Lower lobe of right lung (tissue), 2 donors: ENCODE measurements around the gene SH3RF1. TPM values are rescaled to one million over a fixed set of nuclear protein-coding genes. Genes with fewer than 3 reads are reported as not detected.
A peak's percentile ranks its signal among the peaks of the same experiment; 100 is the strongest.

Experiments
- ATAC-seq, 2 donors: fragments of 200-7000 bp; cut with Tn5 transposase; one replicate each; pipeline ENCODE4 v1.9.1; 2020 to 2022; ENCODE audit warnings: mild to moderate bottlenecking in 2 of 2, moderate library complexity in 2 of 2
- DNase-seq: peaks from one replicate; pipeline ENCODE4 v3.0.0-alpha.2; 2020
- H3K27ac ChIP-seq: fragments of 200-600 bp; one replicate; pipeline ENCODE4 v1.8.0; 2022
- H3K27me3 ChIP-seq: fragments of 200-600 bp; one replicate; pipeline ENCODE4 v1.8.0; 2022; ENCODE audit warnings: low read depth
- H3K36me3 ChIP-seq: fragments of 200-600 bp; one replicate; pipeline ENCODE4 v1.8.0; 2022; ENCODE audit warnings: mild to moderate bottlenecking
- H3K4me1 ChIP-seq: fragments of 200-600 bp; one replicate; pipeline ENCODE4 v1.8.0; 2022
- H3K4me3 ChIP-seq: fragments of 200-600 bp; one replicate; pipeline ENCODE4 v1.8.0; 2022; ENCODE audit warnings: mild to moderate bottlenecking
- H3K9me3 ChIP-seq: fragments of 200-600 bp; one replicate; pipeline ENCODE4 v1.8.0; 2022
- CTCF ChIP-seq: fragments of 200-600 bp; IDR thresholded peaks from one replicate; pipeline ENCODE4 v1.8.0; 2022; ENCODE audit warnings: antibody characterized with exemption, mild to moderate bottlenecking
- intact Hi-C: fragments of 100-400 bp; cut with DNase I; formaldehyde crosslinking; loops from one replicate; pipeline ENCODE4 v1.11.0; 2022
- total RNA-seq: library from RNA; stranded (reverse); fragmentation: NEBNext Ultra II Directional; extraction: Animal tissue kit (Norgen Biotek cat#: 25700); gene quantifications from one replicate; pipeline ENCODE4 v1.2.1, GENCODE V29; 2021
- donor health status: DM: no; HTN: yes; CAD: no; lungs with severe emphysema.

The SH3RF1 gene
- total RNA-seq, 1 donor from 2014 or later, result 34.2 TPM

GRCh38 chr4:169117591-169118081 is 153.1 kb downstream of the SH3RF1 start:
- intact Hi-C loops, result no loop called here
- peaks cover 70% of the 10 kb centered on the region for H3K36me3 ChIP-seq
- no peaks in the 10 kb centered on the region for H3K27me3 ChIP-seq
- TF ChIP-seq CTCF, result no peak
- no peak overlapping the region for H3K27ac ChIP-seq
- H3K4me1 ChIP-seq, result no peaks in the 10 kb centered on the region
- ATAC-seq (no peak), DNase-seq (no peak)
- H3K9me3 ChIP-seq, result no peaks in the 10 kb centered on the region
- H3K4me3 ChIP-seq, result no peak overlapping the region

DNA sequence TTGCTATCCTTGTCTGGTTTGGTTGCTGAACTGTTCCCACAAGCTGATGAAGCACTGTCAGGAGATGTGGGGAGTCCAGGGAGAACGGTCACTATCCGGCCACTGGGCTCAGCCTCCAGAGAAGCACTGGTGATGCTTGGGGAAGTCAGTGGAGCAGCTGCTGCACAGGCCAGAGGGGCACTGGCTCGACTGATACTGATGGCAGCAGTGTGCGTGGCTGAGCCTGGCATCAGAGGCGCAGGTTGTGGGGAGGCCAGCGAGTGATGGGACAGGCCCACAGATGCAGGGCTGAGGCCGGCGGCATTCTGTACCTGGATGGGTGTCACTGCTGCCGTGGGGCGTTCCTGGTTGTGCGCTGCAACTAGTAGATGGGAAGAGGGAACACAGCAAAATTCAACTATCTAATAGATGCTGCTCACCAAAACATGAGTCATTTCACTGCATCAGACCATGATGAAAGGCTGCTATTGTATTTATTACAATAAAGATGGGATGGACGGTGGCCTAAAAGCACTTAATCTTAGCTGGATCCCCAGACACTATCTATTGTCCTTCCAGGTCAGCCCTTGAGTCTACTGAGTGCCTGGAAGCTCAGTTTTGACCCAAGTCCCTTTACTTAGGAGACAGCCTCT is 154.4 kb downstream of the SH3RF1 start:
- ATAC-seq, result peak; percentile 26 to 48
- no peak for TF ChIP-seq CTCF
- Histone ChIP-seq H3K27me3 (no peaks in the 10 kb centered on the region), H3K4me1 (no peaks in the 10 kb centered on the region), H3K4me3 (no peak overlapping the region), H3K27ac (no peak overlapping the region), H3K36me3 (peaks cover 74% of the 10 kb centered on the region), H3K9me3 (no peaks in the 10 kb centered on the region)
- intact Hi-C loops, result no loop called here
- peak; percentile 40 for DNase-seq

DNA sequence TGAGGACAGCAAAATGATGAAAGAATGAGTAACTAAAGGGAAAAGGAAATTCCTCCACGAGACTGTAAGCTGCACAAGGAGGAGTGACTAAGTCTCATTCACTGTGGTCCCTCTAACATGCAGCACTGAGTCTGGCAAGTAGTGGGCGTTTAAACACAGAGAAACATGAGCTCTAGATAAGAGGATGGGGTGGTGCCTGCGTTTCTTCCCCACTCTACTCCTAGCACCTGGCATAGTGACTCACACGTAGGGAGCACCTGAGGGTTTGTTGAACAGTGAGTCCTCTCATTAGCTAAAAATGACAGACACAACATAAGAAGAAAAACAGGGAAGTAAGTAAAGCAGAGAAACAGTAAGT is 154.9 kb downstream of the SH3RF1 start:
- Histone ChIP-seq H3K4me3 (no peak overlapping the region), H3K27me3 (no peaks in the 10 kb centered on the region), H3K27ac (no peak overlapping the region), H3K9me3 (no peaks in the 10 kb centered on the region), H3K36me3 (peaks cover 68% of the 10 kb centered on the region), H3K4me1 (no peaks in the 10 kb centered on the region)
- intact Hi-C loops, result no loop called here
- peak; percentile 49 for DNase-seq
- TF ChIP-seq CTCF, result no peak
- ATAC-seq, result peak; percentile 96 to 97

GRCh38 chr4:169115144-169115896 is 155.4 kb downstream of the SH3RF1 start:
- no peaks in the 10 kb centered on the region for H3K9me3 ChIP-seq
- H3K27me3 ChIP-seq, result no peaks in the 10 kb centered on the region
- TF ChIP-seq CTCF, result no peak
- ATAC-seq (no peak), DNase-seq (no peak)
- no peaks in the 10 kb centered on the region for H3K4me1 ChIP-seq
- no peak overlapping the region for H3K4me3 ChIP-seq
- intact Hi-C loops, result no loop called here
- peaks cover 67% of the 10 kb centered on the region for H3K36me3 ChIP-seq
- H3K27ac ChIP-seq, result no peak overlapping the region

DNA sequence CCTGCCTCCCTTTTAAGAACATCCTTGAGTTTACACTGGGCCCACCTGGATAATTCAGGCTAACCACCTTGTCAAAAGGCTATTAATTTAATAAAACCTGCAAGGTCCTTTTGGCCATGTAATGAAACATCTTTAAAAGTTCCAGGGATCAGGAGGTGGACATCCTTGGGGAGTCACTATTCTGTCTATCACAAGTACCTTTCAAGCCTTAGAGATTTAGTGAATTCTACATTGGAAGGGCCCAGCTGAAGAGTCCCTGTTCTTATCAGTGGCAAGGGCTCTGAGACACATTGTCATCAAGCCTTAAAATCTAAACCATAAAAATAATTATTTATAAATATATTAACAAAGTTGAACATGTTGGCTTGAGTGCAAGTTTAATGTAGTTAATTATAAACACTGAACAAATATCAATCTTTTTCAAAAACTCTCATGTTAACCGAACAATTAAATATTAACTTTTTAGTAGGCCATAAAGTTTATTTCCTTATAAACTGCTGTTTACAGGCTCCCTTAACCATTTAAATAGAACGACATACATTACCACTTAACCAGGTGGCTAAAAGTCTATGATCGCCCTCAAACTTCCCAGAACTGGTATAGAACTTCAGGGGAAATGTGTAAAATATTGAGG is 156.3 kb downstream of the SH3RF1 start:
- DNase-seq (no peak), ATAC-seq (no peak)
- Histone ChIP-seq H3K27me3 (no peaks in the 10 kb centered on the region), H3K4me1 (no peaks in the 10 kb centered on the region), H3K36me3 (peaks cover 67% of the 10 kb centered on the region), H3K4me3 (no peak overlapping the region), H3K27ac (no peak overlapping the region), H3K9me3 (no peaks in the 10 kb centered on the region)
- intact Hi-C loops, result no loop called here
- TF ChIP-seq CTCF, result no peak
